HG02798 (cell line): ENCODE data around the gene SYNPO.

Source experiments
- ATAC-seq: cut with Tn5 transposase; IDR thresholded peaks from one replicate; pipeline ENCODE4 v1.9.1; 2021; ENCODE audit warnings: mild to moderate bottlenecking; ENCODE audit not compliant: unreplicated experiment, poor library complexity

SYNPO gene

DNA sequence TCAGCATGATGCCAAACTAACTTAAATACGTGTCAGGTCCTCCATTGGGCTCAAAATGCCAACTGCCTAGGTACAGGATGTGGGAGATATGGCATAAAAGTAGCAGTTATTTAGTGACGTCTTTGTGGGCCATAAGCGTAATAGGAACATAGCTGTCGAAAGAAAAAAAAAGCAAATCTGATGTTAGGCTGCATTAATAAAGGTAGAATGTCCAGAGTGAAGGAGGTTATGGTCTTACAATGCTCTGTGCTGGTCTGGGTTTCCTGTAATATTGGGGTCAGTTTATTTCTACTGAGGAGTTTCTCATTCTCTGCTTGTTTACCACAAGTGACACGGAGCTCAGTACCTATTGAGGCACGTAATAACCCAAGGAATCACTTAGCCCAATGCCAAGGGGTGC lies 33.4 kb upstream of the SYNPO start:
- ATAC-seq, result no peak

- ATAC-seq, result no peak
Measured at GRCh38 chr5:150607991-150608390, 32.5 kb upstream of the SYNPO start.

- no peak for ATAC-seq
Measured at GRCh38 chr5:150608991-150609390, 31.5 kb upstream of the SYNPO start.

GRCh38 chr5:150609843-150610584 lies 30.4 kb upstream of the SYNPO start:
- ATAC-seq, result no peak

- ATAC-seq, result no peak
Measured at GRCh38 chr5:150611026-150611425, 29.4 kb upstream of the SYNPO start.

GRCh38 chr5:150612405-150612804 lies 28.1 kb upstream of the SYNPO start:
- ATAC-seq, result no peak

DNA sequence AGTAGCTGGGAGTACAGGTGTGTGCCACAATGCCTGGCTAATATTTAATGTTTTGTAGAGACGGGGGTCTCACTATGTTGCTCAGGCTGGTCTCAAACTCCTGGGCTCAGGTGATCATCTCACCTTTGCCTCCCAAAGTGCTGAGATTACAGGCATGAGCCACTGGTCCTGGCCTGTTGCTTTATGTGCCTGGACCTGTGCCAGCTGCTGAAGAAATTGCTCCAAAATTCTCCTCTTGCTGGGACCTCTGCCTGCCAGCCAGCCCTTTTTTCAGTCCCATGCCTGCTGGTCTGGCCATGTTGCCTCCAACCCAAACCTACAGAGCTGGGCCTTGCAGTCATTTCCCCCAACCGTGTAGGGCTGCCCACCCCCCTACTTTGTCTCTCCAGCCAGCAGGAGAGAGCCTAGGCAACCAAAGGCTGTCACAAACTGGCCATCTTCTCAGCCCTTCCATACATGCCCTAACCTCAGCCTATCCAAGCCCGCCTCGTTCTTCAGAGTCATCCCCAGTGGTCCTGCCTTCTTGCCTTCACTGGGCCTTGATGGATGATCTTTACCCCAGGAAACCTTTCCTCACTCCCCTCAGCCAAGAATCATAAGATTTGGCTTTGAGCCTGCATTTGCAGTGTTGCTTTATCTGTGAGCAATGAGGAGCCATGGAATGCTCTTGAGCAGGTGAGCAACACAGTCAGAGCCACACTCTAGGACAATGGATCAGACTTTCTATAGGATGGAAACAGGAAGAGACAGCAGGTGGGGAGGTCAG lies 27.4 kb upstream of the SYNPO start:
- no peak for ATAC-seq

- no peak for ATAC-seq
Measured at GRCh38 chr5:150613991-150614660, 26.3 kb upstream of the SYNPO start.

- no peak for ATAC-seq
Measured at GRCh38 chr5:150614661-150615060, 25.8 kb upstream of the SYNPO start.

GRCh38 chr5:150615141-150615699 lies 25.2 kb upstream of the SYNPO start:
- no peak for ATAC-seq

DNA sequence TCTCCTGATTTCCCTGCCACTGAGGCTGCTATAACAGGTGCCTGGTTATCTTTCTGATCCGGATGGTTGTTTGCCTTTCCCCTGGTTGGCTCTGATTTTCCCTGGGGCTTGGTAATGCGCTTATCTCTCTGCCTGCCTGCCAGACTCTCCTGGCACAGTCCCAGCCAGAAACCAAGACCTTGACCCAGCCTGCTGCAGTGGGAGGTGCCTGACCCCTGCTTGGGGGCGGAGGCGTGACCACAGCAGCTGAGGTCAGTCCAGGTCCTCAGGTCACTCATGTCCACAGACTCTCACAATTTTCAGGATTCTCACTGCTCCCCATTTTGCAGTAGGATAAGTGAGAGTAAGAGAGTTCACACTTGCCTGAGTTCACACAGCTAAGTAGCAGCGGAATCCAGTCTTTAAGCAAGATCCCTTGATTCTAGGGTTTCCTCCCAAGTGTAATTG lies 24.4 kb upstream of the SYNPO start:
- no peak for ATAC-seq

DNA sequence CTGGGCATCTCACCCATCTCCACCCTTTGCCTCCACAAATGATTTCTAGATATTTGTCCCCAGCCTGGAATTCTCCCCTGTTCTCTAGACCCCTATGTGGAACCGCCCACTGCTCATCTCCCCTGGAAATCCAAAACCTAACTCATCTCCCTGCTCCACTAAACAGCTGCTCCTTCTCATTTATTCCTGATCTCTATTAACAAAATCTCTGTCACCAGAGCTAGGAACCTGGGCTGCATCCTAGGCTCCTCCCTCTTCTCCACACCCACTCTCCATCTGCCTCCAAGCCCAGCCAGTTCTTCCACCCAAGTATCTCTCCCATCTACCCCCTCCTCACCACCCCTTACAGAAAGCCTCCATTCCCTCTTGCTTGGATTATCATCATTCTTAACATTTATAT lies 24.0 kb upstream of the SYNPO start:
- no peak for ATAC-seq

DNA sequence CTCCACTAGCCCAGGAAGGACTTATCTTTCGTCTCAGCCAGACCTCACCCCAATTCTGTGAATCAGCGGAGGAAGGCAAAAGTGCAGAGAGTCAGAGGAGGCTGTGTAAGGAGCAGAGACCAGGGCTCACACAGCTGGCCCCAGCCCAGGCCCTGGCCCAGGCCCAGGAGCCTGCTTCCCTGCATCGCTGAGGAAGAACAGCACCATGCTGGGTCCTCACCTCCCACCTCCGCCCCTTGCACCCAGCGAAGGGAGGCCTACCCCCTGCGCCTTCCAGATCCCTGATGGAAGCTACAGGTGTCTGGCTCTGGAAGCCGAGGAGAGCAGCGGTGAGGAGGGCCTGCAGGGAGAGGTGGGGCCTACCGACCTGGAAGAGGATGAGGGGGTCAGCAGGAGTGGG lies 22.3 kb upstream of the SYNPO start:
- no peak for ATAC-seq

- no peak for ATAC-seq
Measured at GRCh38 chr5:150618588-150619281, 21.7 kb upstream of the SYNPO start.

- no peak for ATAC-seq
Measured at GRCh38 chr5:150619359-150620230, 20.9 kb upstream of the SYNPO start.

GRCh38 chr5:150621301-150621700 lies 19.2 kb upstream of the SYNPO start:
- ATAC-seq, result no peak

DNA sequence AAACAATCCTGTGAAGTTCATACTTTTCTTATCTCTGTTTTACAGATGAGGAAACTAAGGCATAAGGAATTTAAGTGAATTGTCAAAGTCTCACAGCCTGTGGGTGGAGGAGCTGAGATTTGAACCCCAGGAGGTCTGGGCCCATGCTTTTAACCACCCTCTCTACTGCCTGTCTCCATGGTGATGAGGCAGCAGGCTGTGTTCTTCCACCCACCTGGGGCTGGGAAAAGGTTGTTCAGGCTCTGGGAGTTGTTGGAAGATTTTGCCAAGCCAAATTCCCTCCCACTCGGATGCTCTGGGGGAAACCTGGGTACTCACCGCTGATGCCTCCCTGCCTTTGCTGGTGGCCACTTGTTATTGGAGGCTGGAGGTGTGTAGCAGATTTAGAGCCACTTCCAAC lies 18.3 kb upstream of the SYNPO start:
- ATAC-seq, result no peak

GRCh38 chr5:150623152-150623877 lies 17.1 kb upstream of the SYNPO start:
- ATAC-seq, result no peak

- no peak for ATAC-seq
Measured at GRCh38 chr5:150623878-150624216, 16.6 kb upstream of the SYNPO start.
